Thoracic aorta (tissue), 2 donors: Measurements from ENCODE around the gene ZNF319. TPM values are rescaled to one million over a fixed set of nuclear protein-coding genes. Genes with fewer than 3 reads are reported as not detected.

ENCODE experiments used
- ATAC-seq: fragments of 150-250 bp; one replicate; pipeline ENCODE4 v1.8.0; 2017; ENCODE audit warnings: low read depth; ENCODE audit not compliant: insufficient number of reproducible peaks, low FRiP score
- DNase-seq: peaks from one replicate; pipeline ENCODE4 v3.0.0-alpha.2; 2020; ENCODE audit warnings: low spot score
- H3K27ac ChIP-seq, 2 donors: fragments of 200-600 bp; sonication (generic); 1 replicate in 1 of 2; 2 replicates in 1 of 2; pipeline ENCODE4 v1.5.1; 2016; ENCODE audit warnings: mild to moderate bottlenecking in 2 of 2, moderate library complexity in 2 of 2
- H3K27me3 ChIP-seq: fragments of 200-600 bp; sonication (generic); replicated peaks from 2 replicates; pipeline ENCODE4 v1.6.0; 2016; ENCODE audit warnings: mild to moderate bottlenecking; ENCODE audit not compliant: insufficient read depth
- H3K36me3 ChIP-seq: fragments of 200-600 bp; sonication (generic); one replicate; pipeline ENCODE4 v1.5.1; 2016
- H3K4me1 ChIP-seq, 2 donors: fragments of 200-600 bp; sonication (generic); 1 replicate in 1 of 2; 2 replicates in 1 of 2; pipeline versions ENCODE4 v1.5.1 to v1.6.0; 2016; ENCODE audit warnings: low read depth in 2 of 2, mild to moderate bottlenecking in 1 of 2; ENCODE audit not compliant: control insufficient read depth in 1 of 2
- H3K4me3 ChIP-seq: fragments of 200-600 bp; sonication (generic); 2 replicates; pipeline ENCODE4 v1.5.1; 2016; ENCODE audit warnings: mild to moderate bottlenecking
- H3K9me3 ChIP-seq: fragments of 200-600 bp; sonication (generic); 2 replicates; pipeline ENCODE4 v1.5.1; 2016
- CTCF ChIP-seq: fragments of 200-600 bp; sonication (generic); IDR thresholded peaks from one replicate; pipeline ENCODE4 v1.5.1; 2019; ENCODE audit warnings: antibody characterized with exemption
- total RNA-seq, 2 donors: library from RNA; depleted of rRNA; stranded (reverse); fragments of >200 nt; gene quantifications; one replicate each; pipeline versions ENCODE4 v1.1.0 to v1.2.3, GENCODE V29; 2016

The ZNF319 gene
- total RNA-seq, 2 donors from 2014 or later = 6.0 to 13.8 TPM

- Histone ChIP-seq H3K36me3 (no peaks in the 10 kb centered on the region), H3K27ac (no peak overlapping the region), H3K9me3 (no peaks in the 10 kb centered on the region), H3K4me1 (no peaks in the 10 kb centered on the region), H3K4me3 (no peak overlapping the region), H3K27me3 (no peaks in the 10 kb centered on the region)
- DNase-seq = no peak
- no peak for ATAC-seq
- no peak for TF ChIP-seq CTCF
Observed at GRCh38 chr16:58046936-58047335, 46.5 kb upstream of the ZNF319 start.

GRCh38 chr16:58046054-58046881 lies 45.8 kb upstream of the ZNF319 start:
- no peaks in the 10 kb centered on the region for H3K27me3 ChIP-seq
- H3K4me1 ChIP-seq = no peaks in the 10 kb centered on the region
- TF ChIP-seq CTCF = no peak
- no peak overlapping the region for H3K27ac ChIP-seq
- no peaks in the 10 kb centered on the region for H3K36me3 ChIP-seq
- DNase-seq = no peak
- H3K4me3 ChIP-seq = no peak overlapping the region
- ATAC-seq = no peak
- no peaks in the 10 kb centered on the region for H3K9me3 ChIP-seq

- no peaks in the 10 kb centered on the region for H3K36me3 ChIP-seq
- no peaks in the 10 kb centered on the region for H3K4me1 ChIP-seq
Observed at GRCh38 chr16:58045096-58045495, 44.6 kb upstream of the ZNF319 start.

GRCh38 chr16:58044266-58045019 lies 44.0 kb upstream of the ZNF319 start:
- no peak overlapping the region for H3K4me3 ChIP-seq
- H3K9me3 ChIP-seq = no peaks in the 10 kb centered on the region
- TF ChIP-seq CTCF = no peak
- ATAC-seq (no peak), DNase-seq (no peak)
- no peaks in the 10 kb centered on the region for H3K4me1 ChIP-seq
- H3K36me3 ChIP-seq = no peaks in the 10 kb centered on the region
- H3K27ac ChIP-seq = no peak overlapping the region
- no peaks in the 10 kb centered on the region for H3K27me3 ChIP-seq

More at GRCh38 chr16:58045096-58045495, 44.6 kb upstream of the ZNF319 start:
- no peak for DNase-seq
- ATAC-seq = no peak
- no peak for TF ChIP-seq CTCF
- Histone ChIP-seq H3K27ac (no peak overlapping the region), H3K9me3 (no peaks in the 10 kb centered on the region), H3K4me3 (no peak overlapping the region), H3K27me3 (no peaks in the 10 kb centered on the region)

GRCh38 chr16:58043571-58044155 lies 43.2 kb upstream of the ZNF319 start:
- H3K4me1 ChIP-seq = no peaks in the 10 kb centered on the region
- ATAC-seq (no peak), DNase-seq (no peak)
- no peak for TF ChIP-seq CTCF
- H3K36me3 ChIP-seq = no peaks in the 10 kb centered on the region
- H3K27ac ChIP-seq = no peak overlapping the region
- no peaks in the 10 kb centered on the region for H3K27me3 ChIP-seq
- H3K9me3 ChIP-seq = no peaks in the 10 kb centered on the region
- H3K4me3 ChIP-seq = no peak overlapping the region
